Stomach smooth muscle (tissue), 2 donors: ENCODE data around the gene SH3RF3.

Experiments used
- H3K27ac ChIP-seq: one replicate; pipeline ENCODE4 v1.7.0; 2013; ENCODE audit warnings: mild to moderate bottlenecking, low read length, inconsistent platforms
- H3K27me3 ChIP-seq, 2 donors: one replicate each; pipeline ENCODE4 v1.7.0; 2013; ENCODE audit warnings: low read length in 2 of 2; ENCODE audit not compliant: insufficient read depth in 2 of 2, control insufficient read depth in 1 of 2
- H3K36me3 ChIP-seq, 2 donors: one replicate each; pipeline ENCODE4 v1.7.0; 2013; ENCODE audit warnings: low read length in 2 of 2; ENCODE audit not compliant: control insufficient read depth in 2 of 2, insufficient read depth in 2 of 2
- H3K4me1 ChIP-seq: one replicate; pipeline ENCODE4 v1.7.0; 2013; ENCODE audit warnings: low read length; ENCODE audit not compliant: control insufficient read depth, insufficient read depth
- H3K4me3 ChIP-seq, 2 donors: one replicate each; pipeline ENCODE4 v1.7.0; 2013; ENCODE audit warnings: low read length in 2 of 2
- H3K9ac ChIP-seq, 2 donors: one replicate each; pipeline ENCODE4 v1.7.0; 2013; ENCODE audit warnings: low read length in 2 of 2, mild to moderate bottlenecking in 1 of 2
- H3K9me3 ChIP-seq, 2 donors: one replicate each; pipeline ENCODE4 v1.7.0; 2013; ENCODE audit warnings: low read length in 2 of 2; ENCODE audit not compliant: control insufficient read depth in 2 of 2
- donor health status: healthy.
- donor health status: Pancreatic carcinoma.

Gene SH3RF3

GRCh38 chr2:109147405-109147804 lies 18.4 kb downstream of the SH3RF3 start:
- H3K4me3 ChIP-seq: no peak overlapping the region
- no peak overlapping the region for H3K9ac ChIP-seq
- no peaks in the 10 kb centered on the region for H3K27me3 ChIP-seq
- no peaks in the 10 kb centered on the region for H3K4me1 ChIP-seq
- no peaks in the 10 kb centered on the region for H3K36me3 ChIP-seq
- no peaks in the 10 kb centered on the region for H3K9me3 ChIP-seq
- no peak overlapping the region for H3K27ac ChIP-seq

- no peaks in the 10 kb centered on the region for H3K9me3 ChIP-seq
- no peaks in the 10 kb centered on the region for H3K4me1 ChIP-seq
- H3K9ac ChIP-seq: no peak overlapping the region
- H3K27me3 ChIP-seq: no peaks in the 10 kb centered on the region
- H3K36me3 ChIP-seq: no peaks in the 10 kb centered on the region
- H3K27ac ChIP-seq: no peak overlapping the region
- no peak overlapping the region for H3K4me3 ChIP-seq
Observed at GRCh38 chr2:109148117-109148746, 19.2 kb downstream of the SH3RF3 start.

- H3K9me3 ChIP-seq: no peaks in the 10 kb centered on the region
- H3K4me1 ChIP-seq: no peaks in the 10 kb centered on the region
- H3K4me3 ChIP-seq: no peak overlapping the region
- no peaks in the 10 kb centered on the region for H3K27me3 ChIP-seq
- no peak overlapping the region for H3K27ac ChIP-seq
- no peak overlapping the region for H3K9ac ChIP-seq
- H3K36me3 ChIP-seq: no peaks in the 10 kb centered on the region
Observed at GRCh38 chr2:109148991-109149645, 20.1 kb downstream of the SH3RF3 start.

- H3K27me3 ChIP-seq: no peaks in the 10 kb centered on the region
Observed at GRCh38 chr2:109150559-109150958, 21.6 kb downstream of the SH3RF3 start.

GRCh38 chr2:109151519-109151918 lies 22.5 kb downstream of the SH3RF3 start:
- no peaks in the 10 kb centered on the region for H3K4me1 ChIP-seq
- H3K36me3 ChIP-seq: no peaks in the 10 kb centered on the region
- no peaks in the 10 kb centered on the region for H3K27me3 ChIP-seq
- no peak overlapping the region for H3K4me3 ChIP-seq
- no peak overlapping the region for H3K9ac ChIP-seq
- no peak overlapping the region for H3K27ac ChIP-seq
- H3K9me3 ChIP-seq: no peaks in the 10 kb centered on the region

More at GRCh38 chr2:109150559-109150958, 21.6 kb downstream of the SH3RF3 start:
- H3K9me3 ChIP-seq: no peaks in the 10 kb centered on the region
- no peaks in the 10 kb centered on the region for H3K4me1 ChIP-seq
- no peaks in the 10 kb centered on the region for H3K36me3 ChIP-seq
- no peak overlapping the region for H3K9ac ChIP-seq
- H3K4me3 ChIP-seq: no peak overlapping the region
- H3K27ac ChIP-seq: no peak overlapping the region

- Histone ChIP-seq H3K9me3 (no peaks in the 10 kb centered on the region), H3K9ac (no peak overlapping the region), H3K4me3 (no peak overlapping the region), H3K4me1 (no peaks in the 10 kb centered on the region), H3K36me3 (no peaks in the 10 kb centered on the region), H3K27ac (no peak overlapping the region), H3K27me3 (no peaks in the 10 kb centered on the region)
Observed at GRCh38 chr2:109153005-109153784, 24.2 kb downstream of the SH3RF3 start.

- Histone ChIP-seq H3K4me1 (no peaks in the 10 kb centered on the region), H3K36me3 (no peaks in the 10 kb centered on the region), H3K9ac (no peak overlapping the region), H3K4me3 (no peak overlapping the region), H3K27me3 (no peaks in the 10 kb centered on the region), H3K9me3 (no peaks in the 10 kb centered on the region), H3K27ac (no peak overlapping the region)
Observed at GRCh38 chr2:109153807-109154206, 24.8 kb downstream of the SH3RF3 start.

GRCh38 chr2:109154226-109154625 lies 25.2 kb downstream of the SH3RF3 start:
- Histone ChIP-seq H3K9me3 (no peaks in the 10 kb centered on the region), H3K27ac (no peak overlapping the region), H3K36me3 (no peaks in the 10 kb centered on the region), H3K4me1 (no peaks in the 10 kb centered on the region), H3K4me3 (no peak overlapping the region), H3K27me3 (no peaks in the 10 kb centered on the region), H3K9ac (no peak overlapping the region)

GRCh38 chr2:109155553-109156451 lies 26.8 kb downstream of the SH3RF3 start:
- H3K36me3 ChIP-seq: no peaks in the 10 kb centered on the region
- no peak overlapping the region for H3K27ac ChIP-seq
- H3K27me3 ChIP-seq: no peaks in the 10 kb centered on the region
- H3K4me1 ChIP-seq: no peaks in the 10 kb centered on the region
- H3K9ac ChIP-seq: no peak overlapping the region
- H3K9me3 ChIP-seq: no peaks in the 10 kb centered on the region
- no peak overlapping the region for H3K4me3 ChIP-seq

GRCh38 chr2:109157563-109158105 lies 28.6 kb downstream of the SH3RF3 start:
- H3K9me3 ChIP-seq: no peaks in the 10 kb centered on the region
- no peaks in the 10 kb centered on the region for H3K4me1 ChIP-seq
- no peak overlapping the region for H3K27ac ChIP-seq
- no peaks in the 10 kb centered on the region for H3K36me3 ChIP-seq
- no peak overlapping the region for H3K4me3 ChIP-seq
- no peaks in the 10 kb centered on the region for H3K27me3 ChIP-seq
- no peak overlapping the region for H3K9ac ChIP-seq
